ENCODE measurements around the gene TRIM21.

GRCh38 chr11:4393858-4394223 lies 339 bp upstream of the TRIM21 start:
- TF ChIP-seq CTCF (IDR thresholded peaks at IDR 0.05) (no peak), EZH2 (IDR thresholded peaks at IDR 0.05; ENCODE audit: borderline replicate concordance, insufficient read depth, low read depth, low read length, poor library complexity, severe bottlenecking) (no peak)
